IPS-18a (cell line): Measurements from ENCODE around the gene PTPRN2.

ENCODE experiments used
- H3K27ac ChIP-seq: one replicate; pipeline ENCODE4 v1.5.1; 2013; ENCODE audit warnings: low read length
- H3K27me3 ChIP-seq: one replicate; pipeline ENCODE4 v1.6.1; 2013; ENCODE audit warnings: mild to moderate bottlenecking, low read length; ENCODE audit not compliant: control insufficient read depth, insufficient read depth
- H3K36me3 ChIP-seq: one replicate; pipeline ENCODE4 v1.6.1; 2013; ENCODE audit warnings: low read depth, low read length; ENCODE audit not compliant: control insufficient read depth
- H3K4me1 ChIP-seq: one replicate; pipeline ENCODE4 v1.6.1; 2013; ENCODE audit warnings: low read depth, low read length; ENCODE audit not compliant: control insufficient read depth
- H3K4me3 ChIP-seq: one replicate; pipeline ENCODE4 v1.5.1; 2013; ENCODE audit warnings: low read length
- H3K9ac ChIP-seq: one replicate; pipeline ENCODE4 v1.6.1; 2013; ENCODE audit warnings: mild to moderate bottlenecking, low read length, moderate library complexity
- H3K9me3 ChIP-seq: one replicate; pipeline ENCODE4 v1.6.1; 2013; ENCODE audit warnings: low read depth, low read length; ENCODE audit not compliant: control insufficient read depth

The PTPRN2 gene

GRCh38 chr7:158246960-158247673, 340.5 kb downstream of the PTPRN2 start:
- Histone ChIP-seq H3K36me3 (no peaks in the 10 kb centered on the region), H3K27ac (no peak overlapping the region), H3K9me3 (no peaks in the 10 kb centered on the region), H3K4me1 (no peaks in the 10 kb centered on the region), H3K27me3 (no peaks in the 10 kb centered on the region), H3K9ac (no peak overlapping the region), H3K4me3 (no peak overlapping the region)

- no peak overlapping the region for H3K27ac ChIP-seq
- H3K9me3 ChIP-seq = no peaks in the 10 kb centered on the region
- H3K4me1 ChIP-seq = no peaks in the 10 kb centered on the region
- H3K9ac ChIP-seq = no peak overlapping the region
- no peak overlapping the region for H3K4me3 ChIP-seq
- no peaks in the 10 kb centered on the region for H3K36me3 ChIP-seq
- no peaks in the 10 kb centered on the region for H3K27me3 ChIP-seq
Observed at GRCh38 chr7:158246272-158246959, 341.2 kb downstream of the PTPRN2 start.

- no peak overlapping the region for H3K27ac ChIP-seq
- no peak overlapping the region for H3K4me3 ChIP-seq
- no peaks in the 10 kb centered on the region for H3K9me3 ChIP-seq
- no peaks in the 10 kb centered on the region for H3K4me1 ChIP-seq
- H3K36me3 ChIP-seq = no peaks in the 10 kb centered on the region
- no peak overlapping the region for H3K9ac ChIP-seq
- H3K27me3 ChIP-seq = no peaks in the 10 kb centered on the region
Observed at GRCh38 chr7:158245724-158246041, 341.9 kb downstream of the PTPRN2 start.

GRCh38 chr7:158244873-158245723, 342.5 kb downstream of the PTPRN2 start:
- no peaks in the 10 kb centered on the region for H3K9me3 ChIP-seq
- no peak overlapping the region for H3K4me3 ChIP-seq
- H3K9ac ChIP-seq = no peak overlapping the region
- no peaks in the 10 kb centered on the region for H3K36me3 ChIP-seq
- H3K27ac ChIP-seq = no peak overlapping the region
- no peaks in the 10 kb centered on the region for H3K4me1 ChIP-seq
- no peaks in the 10 kb centered on the region for H3K27me3 ChIP-seq

GRCh38 chr7:158244430-158244829, 343.2 kb downstream of the PTPRN2 start:
- Histone ChIP-seq H3K27me3 (no peaks in the 10 kb centered on the region), H3K27ac (no peak overlapping the region), H3K36me3 (no peaks in the 10 kb centered on the region), H3K4me3 (no peak overlapping the region), H3K4me1 (no peaks in the 10 kb centered on the region), H3K9me3 (no peaks in the 10 kb centered on the region), H3K9ac (no peak overlapping the region)

GRCh38 chr7:158241919-158242318, 345.7 kb downstream of the PTPRN2 start:
- Histone ChIP-seq H3K27ac (no peak overlapping the region), H3K9me3 (no peaks in the 10 kb centered on the region), H3K4me3 (no peak overlapping the region), H3K9ac (no peak overlapping the region), H3K27me3 (no peaks in the 10 kb centered on the region), H3K36me3 (no peaks in the 10 kb centered on the region), H3K4me1 (no peaks in the 10 kb centered on the region)

GRCh38 chr7:158240801-158241200, 346.8 kb downstream of the PTPRN2 start:
- no peaks in the 10 kb centered on the region for H3K27me3 ChIP-seq
- H3K27ac ChIP-seq = no peak overlapping the region
- no peaks in the 10 kb centered on the region for H3K36me3 ChIP-seq
- no peaks in the 10 kb centered on the region for H3K9me3 ChIP-seq
- H3K9ac ChIP-seq = no peak overlapping the region
- H3K4me1 ChIP-seq = no peaks in the 10 kb centered on the region
- H3K4me3 ChIP-seq = no peak overlapping the region

GRCh38 chr7:158239290-158239981, 348.2 kb downstream of the PTPRN2 start:
- no peaks in the 10 kb centered on the region for H3K27me3 ChIP-seq

GRCh38 chr7:158238616-158239289, 348.9 kb downstream of the PTPRN2 start:
- no peak overlapping the region for H3K9ac ChIP-seq
- no peak overlapping the region for H3K4me3 ChIP-seq
- H3K9me3 ChIP-seq = no peaks in the 10 kb centered on the region
- H3K4me1 ChIP-seq = no peaks in the 10 kb centered on the region
- H3K27ac ChIP-seq = no peak overlapping the region
- H3K27me3 ChIP-seq = no peaks in the 10 kb centered on the region
- no peaks in the 10 kb centered on the region for H3K36me3 ChIP-seq

More at GRCh38 chr7:158239290-158239981, 348.2 kb downstream of the PTPRN2 start:
- Histone ChIP-seq H3K4me1 (no peaks in the 10 kb centered on the region), H3K9me3 (no peaks in the 10 kb centered on the region), H3K9ac (no peak overlapping the region), H3K4me3 (no peak overlapping the region), H3K36me3 (no peaks in the 10 kb centered on the region), H3K27ac (no peak overlapping the region)

- Histone ChIP-seq H3K27me3 (no peaks in the 10 kb centered on the region), H3K4me3 (no peak overlapping the region), H3K9me3 (no peaks in the 10 kb centered on the region), H3K4me1 (no peaks in the 10 kb centered on the region), H3K27ac (no peak overlapping the region), H3K36me3 (no peaks in the 10 kb centered on the region), H3K9ac (no peak overlapping the region)
Observed at GRCh38 chr7:158237672-158238335, 349.8 kb downstream of the PTPRN2 start.
